KMS-11 (cell line): ENCODE results near the gene EFNA1.
A peak's percentile ranks its signal among the peaks of the same experiment; 100 is the strongest.

ENCODE experiments used
- H2AFZ ChIP-seq: fragments of 200-600 bp; sonication (generic); 2 replicates; pipeline ENCODE4 v1.6.1; 2016; ENCODE audit warnings: antibody characterized with exemption, mixed run types, low read depth
- H3K27ac ChIP-seq: fragments of 200-600 bp; sonication (generic); 2 replicates; pipeline ENCODE4 v1.6.1; 2016; ENCODE audit warnings: mild to moderate bottlenecking, mixed run types
- H3K27me3 ChIP-seq: fragments of 200-600 bp; sonication (generic); 2 replicates; pipeline ENCODE4 v1.6.1; 2017; ENCODE audit warnings: mild to moderate bottlenecking, low read depth, mixed run types, moderate library complexity; ENCODE audit not compliant: insufficient read depth
- H3K36me3 ChIP-seq: fragments of 200-600 bp; sonication (generic); 2 replicates; pipeline ENCODE4 v1.6.1; 2017; ENCODE audit warnings: mild to moderate bottlenecking, mixed run types; ENCODE audit not compliant: insufficient read depth
- H3K4me1 ChIP-seq: fragments of 200-600 bp; sonication (generic); 2 replicates; pipeline ENCODE4 v1.6.1; 2016; ENCODE audit warnings: mild to moderate bottlenecking, low read depth, mixed run types; ENCODE audit not compliant: poor library complexity, severe bottlenecking
- H3K4me2 ChIP-seq: fragments of 200-600 bp; sonication (generic); 2 replicates; pipeline ENCODE4 v1.7.0; 2016; ENCODE audit warnings: mild to moderate bottlenecking, mixed run types
- H3K4me3 ChIP-seq: fragments of 200-600 bp; sonication (generic); IDR thresholded peaks from 2 replicates; pipeline ENCODE4 v1.6.1; 2017; ENCODE audit warnings: low read depth, low read length, mixed read lengths; ENCODE audit not compliant: insufficient read depth
- H3K79me2 ChIP-seq: fragments of 200-600 bp; sonication (generic); 2 replicates; pipeline ENCODE4 v1.6.1; 2016; ENCODE audit warnings: low read depth, mixed run types; ENCODE audit not compliant: insufficient read depth
- H3K9ac ChIP-seq: fragments of 200-600 bp; sonication (generic); 2 replicates; pipeline ENCODE4 v1.6.1; 2016; ENCODE audit warnings: mild to moderate bottlenecking, mixed run types
- H4K20me1 ChIP-seq: fragments of 200-600 bp; sonication (generic); 2 replicates; pipeline ENCODE4 v1.6.1; 2016; ENCODE audit warnings: mild to moderate bottlenecking, mixed run types; ENCODE audit not compliant: insufficient read depth
- TF ChIP-seq, protein P1 (sequence below): fragments of 200-600 bp; sonication (generic); conservative IDR thresholded peaks from 2 replicates; pipeline ENCODE4 v1.6.1; 2017; ENCODE audit warnings: low read depth, mild to moderate bottlenecking, antibody characterized with exemption, low read length, moderate library complexity, mixed read lengths

EFNA1 gene

DNA sequence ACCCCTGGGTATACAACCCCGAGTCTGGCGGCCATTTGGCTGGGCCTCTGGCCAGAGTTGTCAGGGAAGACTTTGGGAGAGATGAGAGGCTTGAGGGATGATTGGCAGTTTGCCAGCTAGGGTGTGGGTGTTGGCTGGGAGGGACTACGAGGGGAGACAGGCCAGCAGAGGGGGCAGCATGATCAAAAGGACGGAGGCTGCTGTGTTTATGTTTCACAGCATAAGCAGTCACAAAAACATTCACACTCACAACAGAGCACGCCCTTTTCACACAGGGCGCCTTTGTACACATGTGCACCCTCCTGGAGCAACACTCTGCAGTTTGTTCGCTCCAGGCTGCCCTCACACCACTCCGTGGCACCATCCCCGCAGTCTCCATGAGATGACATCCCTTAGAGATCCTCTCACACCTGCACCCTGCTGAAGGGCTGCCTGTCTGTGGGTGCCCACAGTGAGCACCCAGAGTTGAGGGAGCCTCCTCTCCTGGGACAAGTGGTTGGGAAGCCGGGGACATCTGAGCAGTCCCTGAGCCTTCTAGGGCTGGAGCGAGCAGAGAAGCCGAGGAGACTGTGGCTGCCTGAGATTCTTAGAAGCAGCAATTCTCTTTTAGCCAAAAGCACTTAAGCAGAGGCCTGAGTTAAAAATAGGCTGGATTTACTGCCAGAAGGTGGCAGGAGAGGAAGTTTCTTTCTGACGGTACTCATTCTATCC lies 33.6 kb upstream of the EFNA1 start:
- TF ChIP-seq, protein P1, sequence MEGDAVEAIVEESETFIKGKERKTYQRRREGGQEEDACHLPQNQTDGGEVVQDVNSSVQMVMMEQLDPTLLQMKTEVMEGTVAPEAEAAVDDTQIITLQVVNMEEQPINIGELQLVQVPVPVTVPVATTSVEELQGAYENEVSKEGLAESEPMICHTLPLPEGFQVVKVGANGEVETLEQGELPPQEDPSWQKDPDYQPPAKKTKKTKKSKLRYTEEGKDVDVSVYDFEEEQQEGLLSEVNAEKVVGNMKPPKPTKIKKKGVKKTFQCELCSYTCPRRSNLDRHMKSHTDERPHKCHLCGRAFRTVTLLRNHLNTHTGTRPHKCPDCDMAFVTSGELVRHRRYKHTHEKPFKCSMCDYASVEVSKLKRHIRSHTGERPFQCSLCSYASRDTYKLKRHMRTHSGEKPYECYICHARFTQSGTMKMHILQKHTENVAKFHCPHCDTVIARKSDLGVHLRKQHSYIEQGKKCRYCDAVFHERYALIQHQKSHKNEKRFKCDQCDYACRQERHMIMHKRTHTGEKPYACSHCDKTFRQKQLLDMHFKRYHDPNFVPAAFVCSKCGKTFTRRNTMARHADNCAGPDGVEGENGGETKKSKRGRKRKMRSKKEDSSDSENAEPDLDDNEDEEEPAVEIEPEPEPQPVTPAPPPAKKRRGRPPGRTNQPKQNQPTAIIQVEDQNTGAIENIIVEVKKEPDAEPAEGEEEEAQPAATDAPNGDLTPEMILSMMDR = peak; percentile 71
- Histone ChIP-seq H3K4me2 (peak overlapping the region; percentile 7; the same call in 1 of the 2 replicates), H3K36me3 (no peaks in the 10 kb centered on the region), H3K4me1 (peaks cover 25% of the 10 kb centered on the region), H3K4me3 (no peak overlapping the region), H4K20me1 (no peaks in the 10 kb centered on the region), H3K79me2 (no peaks in the 10 kb centered on the region), H3K27me3 (peaks cover 3% of the 10 kb centered on the region; the same call in 1 of the 2 replicates), H2AFZ (peak overlapping the region; percentile 20), H3K27ac (no peak overlapping the region; the same call in 1 of the 2 replicates), H3K9ac (no peak overlapping the region)

DNA sequence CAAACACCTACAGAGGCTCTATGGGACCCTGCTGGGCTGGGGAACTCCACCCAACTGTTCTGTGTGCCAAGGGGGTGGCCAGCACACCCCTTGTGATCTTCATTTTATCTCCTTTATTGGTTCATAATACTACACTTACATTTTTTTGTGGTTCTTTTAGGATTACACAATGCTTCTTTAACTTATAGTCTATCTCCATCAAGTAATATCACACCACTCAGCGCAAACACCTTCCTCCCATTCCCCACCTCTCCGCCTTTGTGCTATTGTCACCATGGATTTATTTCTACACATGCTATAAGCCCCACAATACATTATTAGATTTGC lies 33.1 kb upstream of the EFNA1 start:
- Histone ChIP-seq H3K27me3 (peaks cover 3% of the 10 kb centered on the region; the same call in 1 of the 2 replicates), H3K9ac (no peak overlapping the region), H3K4me2 (peak overlapping the region; percentile 7; the same call in 1 of the 2 replicates)

DNA sequence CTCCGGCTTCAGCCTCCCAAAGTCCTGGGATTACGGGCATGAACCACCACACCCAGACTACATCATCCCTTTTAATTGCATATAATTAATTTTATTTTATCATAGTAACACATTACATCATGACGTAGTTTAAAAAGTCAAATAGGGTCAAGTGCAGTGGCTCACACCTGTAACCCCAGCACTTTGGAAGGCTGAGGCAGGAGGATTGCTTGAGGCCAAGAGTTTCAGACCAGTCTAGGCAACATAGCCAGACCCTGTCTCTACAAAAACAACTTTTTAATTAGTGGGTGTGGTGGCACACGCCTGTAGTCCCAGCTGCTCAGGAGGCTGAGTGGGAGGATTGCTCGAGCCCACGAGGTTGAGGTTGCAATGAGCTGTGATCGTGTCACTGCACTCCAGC lies 28.3 kb upstream of the EFNA1 start:
- H3K4me1 ChIP-seq = peaks cover 9% of the 10 kb centered on the region
- no peaks in the 10 kb centered on the region for H3K79me2 ChIP-seq

More for the DNA sequence above, 33.1 kb upstream of the EFNA1 start:
- Histone ChIP-seq H3K4me1 (peaks cover 25% of the 10 kb centered on the region), H3K4me3 (no peak overlapping the region), H3K27ac (no peak overlapping the region), H2AFZ (peak overlapping the region; percentile 20), H4K20me1 (no peaks in the 10 kb centered on the region), H3K79me2 (no peaks in the 10 kb centered on the region), H3K36me3 (no peaks in the 10 kb centered on the region)
- TF ChIP-seq, protein P1 = peak; percentile 30

DNA sequence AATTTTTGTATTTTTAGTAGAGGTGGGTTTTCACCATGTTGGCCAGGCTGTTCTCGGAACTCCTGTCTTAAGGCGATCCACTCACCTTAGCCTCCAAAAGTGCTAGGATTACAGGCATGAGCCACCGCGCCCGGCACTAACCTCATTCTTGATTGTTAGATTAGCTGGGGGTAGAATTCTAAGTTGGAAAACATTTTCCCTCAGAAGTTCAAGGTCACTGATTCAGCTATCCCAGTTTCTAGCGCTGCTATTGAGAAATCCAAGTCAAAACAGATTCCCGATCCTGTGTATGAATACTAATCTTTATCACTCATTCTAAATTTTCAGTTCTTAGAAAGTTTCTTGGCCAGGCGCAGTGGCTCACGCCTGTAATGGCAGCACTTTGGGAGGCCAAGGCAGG lies 24.4 kb upstream of the EFNA1 start:
- Histone ChIP-seq H3K36me3 (no peaks in the 10 kb centered on the region), H3K9ac (no peak overlapping the region), H2AFZ (no peak overlapping the region), H3K4me2 (no peak overlapping the region), H4K20me1 (no peaks in the 10 kb centered on the region), H3K27ac (no peak overlapping the region), H3K79me2 (no peaks in the 10 kb centered on the region), H3K4me3 (no peak overlapping the region), H3K4me1 (no peaks in the 10 kb centered on the region), H3K27me3 (peaks cover 16% of the 10 kb centered on the region; the same call in 1 of the 2 replicates)
- TF ChIP-seq, protein P1 = no peak

More for the DNA sequence above, 28.3 kb upstream of the EFNA1 start:
- H3K36me3 ChIP-seq = no peaks in the 10 kb centered on the region
- H3K4me2 ChIP-seq = no peak overlapping the region
- TF ChIP-seq, protein P1 = no peak
- peaks cover 8% of the 10 kb centered on the region; the same call in 1 of the 2 replicates for H3K27me3 ChIP-seq
- no peaks in the 10 kb centered on the region for H4K20me1 ChIP-seq
- no peak overlapping the region for H3K9ac ChIP-seq
- H2AFZ ChIP-seq = no peak overlapping the region
- H3K4me3 ChIP-seq = no peak overlapping the region
- H3K27ac ChIP-seq = no peak overlapping the region
